NCI-H2196 (cell line): ENCODE measurements around the gene CRYAA.

Source experiments
- DNase-seq: peaks from one replicate; lab custom pipeline; 2025; ENCODE audit not compliant: unreplicated experiment; lab: John Stamatoyannopoulos, UW

The CRYAA gene

GRCh38 chr21:43201491-43201890 lies 32.7 kb downstream of the CRYAA start:
- no peak for DNase-seq

- DNase-seq = no peak
Observed at GRCh38 chr21:43203591-43203990, 34.8 kb downstream of the CRYAA start.

GRCh38 chr21:43204638-43205037 lies 35.8 kb downstream of the CRYAA start:
- no peak for DNase-seq

GRCh38 chr21:43206231-43207042 lies 37.6 kb downstream of the CRYAA start:
- DNase-seq = no peak

- DNase-seq = no peak
Observed at GRCh38 chr21:43207043-43207315, 38.2 kb downstream of the CRYAA start.

GRCh38 chr21:43207868-43208267 lies 39.1 kb downstream of the CRYAA start:
- DNase-seq = no peak

- DNase-seq = no peak
Observed at GRCh38 chr21:43208561-43209332, 39.9 kb downstream of the CRYAA start.

GRCh38 chr21:43209575-43210453 lies 41.0 kb downstream of the CRYAA start:
- no peak for DNase-seq

- no peak for DNase-seq
Observed at GRCh38 chr21:43210454-43211071, 41.8 kb downstream of the CRYAA start.

GRCh38 chr21:43211072-43211759 lies 42.4 kb downstream of the CRYAA start:
- DNase-seq = no peak

GRCh38 chr21:43211760-43212115 lies 42.9 kb downstream of the CRYAA start:
- no peak for DNase-seq
